Activated CD8-positive, alpha-beta T cell treated with anti-CD3 and anti-CD28 coated beads, Interleukin-2, amount 10 ng/mL, durations not matched to agents 7 days and 5 days (primary cell): Measurements from ENCODE around the gene HSD3B2. TPM values are rescaled to one million over a fixed set of nuclear protein-coding genes. Genes with fewer than 3 reads are reported as not detected.
"Not testable (repeated sequence)": the region's sequence is repeated elsewhere in the genome, so short reads cannot be mapped to it uniquely, and the experiment has no call there.

Experiments used
- ATAC-seq: fragments of 150-1000 bp; cut with Tn5 transposase; one replicate; pipeline ENCODE4 v1.10.0; 2021; ENCODE audit warnings: moderate library complexity
- CTCF ChIA-PET: fragments of 350-600 bp; sonication (Branson Sonifier 250); formaldehyde crosslinking; loops from one replicate; lab custom pipeline; 2021; ENCODE audit warnings: antibody characterized with exemption; lab: Charles Lee
- POLR2A ChIA-PET: fragments of 350-600 bp; sonication (Branson Sonifier 250); formaldehyde crosslinking; loops from one replicate; lab custom pipeline; 2021; ENCODE audit warnings: antibody characterized with exemption; lab: Charles Lee
- DNase-seq: peaks from one replicate; pipeline ENCODE4 v3.0.0-alpha.2; 2020
- H3K27ac Mint-ChIP-seq: one replicate; pipeline ENCODE4 v1.8.0; 2021; ENCODE audit warnings: mild to moderate bottlenecking, mixed read lengths
- H3K27me3 Mint-ChIP-seq: one replicate; pipeline ENCODE4 v1.8.0; 2021; ENCODE audit warnings: low read depth, mixed read lengths
- H3K36me3 Mint-ChIP-seq: one replicate; pipeline ENCODE4 v1.8.0; 2021; ENCODE audit warnings: low read depth, mixed read lengths
- H3K4me1 Mint-ChIP-seq: one replicate; pipeline ENCODE4 v1.8.0; 2021; ENCODE audit warnings: low read depth, mixed read lengths
- H3K4me3 Mint-ChIP-seq: one replicate; pipeline ENCODE4 v1.8.0; 2021; ENCODE audit warnings: mild to moderate bottlenecking, mixed read lengths
- H3K9me3 Mint-ChIP-seq: one replicate; pipeline ENCODE4 v1.8.0; 2022; ENCODE audit warnings: mixed read lengths; ENCODE audit not compliant: insufficient read depth
- total RNA-seq, 2 experiments: library from RNA; stranded (reverse); gene quantifications; one replicate each; pipeline ENCODE4 v1.2.3, GENCODE V29; 2021

Gene HSD3B2
- total RNA-seq = not detected

DNA sequence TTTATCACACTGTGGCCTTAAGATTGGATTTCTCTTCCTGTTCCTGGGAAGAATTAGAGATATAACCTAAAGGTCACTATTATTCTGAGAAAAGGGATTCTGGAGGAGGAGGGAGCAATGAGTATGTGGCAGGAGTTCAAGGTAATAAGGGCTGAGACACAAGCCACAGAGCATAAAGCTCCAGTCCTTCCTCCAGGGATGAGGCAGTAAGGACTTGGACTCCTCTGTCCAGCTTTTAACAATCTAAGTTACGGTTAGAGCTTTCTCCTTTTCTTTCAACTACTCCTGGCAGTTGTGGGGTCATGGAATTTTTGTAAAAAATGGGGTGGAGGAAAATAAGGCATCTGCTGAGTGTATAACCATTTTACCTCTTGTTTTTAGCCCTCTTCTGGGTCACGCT is at the start of gene HSD3B2:
HSD3B2 (plus strand) TSS at position 201 of the 400 bp plus-strand sequence. CDS start 270 bp downstream, outside the sequence.
- Mint-ChIP-seq H3K27ac (no peak within 1 kb of the TSS), H3K4me1 (no peaks in the 10 kb centered on the region), H3K36me3 (no peaks in the 10 kb centered on the region), H3K27me3 (peaks cover 5% of the 10 kb centered on the region), H3K4me3 (no peak within 1 kb of the TSS), H3K9me3 (no peaks in the 10 kb centered on the region)
- DNase-seq = no peak
- ChIA-PET POLR2A (no interaction called here), CTCF (no interaction called here)
- ATAC-seq = no peak

DNA sequence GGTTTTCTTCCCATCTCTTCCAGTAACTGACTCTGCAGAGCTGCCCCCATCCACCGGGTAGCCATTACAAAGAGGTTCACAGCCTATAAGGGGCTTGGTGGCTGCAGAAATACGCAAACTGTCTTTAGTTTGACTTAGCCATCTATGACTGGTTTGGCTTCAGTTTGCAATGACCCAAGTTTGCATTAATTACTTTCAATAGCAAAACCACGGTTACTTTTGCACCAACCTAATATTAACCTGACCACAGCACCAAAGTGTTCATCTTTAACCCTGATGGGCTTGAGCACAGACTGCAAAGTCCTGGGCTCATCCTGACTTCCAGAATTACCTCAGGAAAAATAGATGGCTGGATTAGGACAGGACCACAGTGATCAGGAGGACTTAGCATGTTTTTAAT is 48.5 kb upstream of the HSD3B2 start:
- CTCF ChIA-PET = interaction anchor here (0.9 to 1.5 kb wide), 7 partner anchors 19 to 225 kb away, joined by 3 to 13 read pairs (median 4); partner anchors contain the start of gene WARS2

DNA sequence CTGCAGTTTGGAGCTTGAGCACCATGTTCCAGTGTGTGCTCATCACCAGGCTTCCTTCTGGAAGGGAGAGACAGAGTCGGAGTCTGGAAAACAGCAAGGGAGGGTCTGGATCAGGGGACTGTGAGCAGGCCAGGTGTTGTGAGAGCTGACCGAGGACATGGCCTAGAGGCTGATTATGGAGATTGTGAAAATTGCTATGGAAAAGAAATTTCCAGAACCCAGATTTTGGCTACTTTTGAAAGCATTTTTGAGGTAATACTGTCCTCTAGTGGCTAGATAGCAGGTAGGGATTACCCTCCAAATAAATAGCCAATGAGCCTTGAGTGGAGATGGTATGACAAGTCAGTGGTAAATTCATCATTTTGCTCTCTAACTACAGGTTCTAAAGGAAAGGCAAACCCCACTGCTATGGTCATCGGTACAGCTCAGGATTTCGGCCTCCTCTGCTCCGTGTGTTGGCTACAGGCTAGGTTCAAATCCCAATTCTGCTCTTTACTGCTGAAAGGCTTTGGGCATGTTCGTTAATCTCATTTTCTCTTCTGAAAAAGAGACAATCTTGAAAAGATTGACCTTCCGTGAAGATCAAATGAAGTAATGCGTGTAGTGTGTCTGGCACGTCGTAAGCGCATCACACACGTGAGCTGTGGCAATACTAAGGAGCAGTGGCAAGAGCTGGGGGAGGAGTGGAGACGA is 47.4 kb upstream of the HSD3B2 start:
- Mint-ChIP-seq H3K27ac (no peak overlapping the region), H3K4me3 (no peak overlapping the region), H3K36me3 (no peaks in the 10 kb centered on the region), H3K9me3 (no peaks in the 10 kb centered on the region), H3K4me1 (no peaks in the 10 kb centered on the region), H3K27me3 (peaks cover 19% of the 10 kb centered on the region)
- no peak for DNase-seq
- CTCF ChIA-PET = interaction anchor here (0.7 to 1.5 kb wide), 9 partner anchors 20 to 227 kb away, joined by 3 to 13 read pairs (median 4); partner anchors contain the start of gene WARS2
- ATAC-seq = no peak
- POLR2A ChIA-PET = no interaction called here

More for the DNA sequence above, 48.5 kb upstream of the HSD3B2 start:
- POLR2A ChIA-PET = no interaction called here
- Mint-ChIP-seq H3K27ac (no peak overlapping the region), H3K9me3 (no peaks in the 10 kb centered on the region), H3K36me3 (no peaks in the 10 kb centered on the region), H3K27me3 (peaks cover 22% of the 10 kb centered on the region), H3K4me3 (no peak overlapping the region), H3K4me1 (no peaks in the 10 kb centered on the region)
- DNase-seq (no peak), ATAC-seq (no peak)

DNA sequence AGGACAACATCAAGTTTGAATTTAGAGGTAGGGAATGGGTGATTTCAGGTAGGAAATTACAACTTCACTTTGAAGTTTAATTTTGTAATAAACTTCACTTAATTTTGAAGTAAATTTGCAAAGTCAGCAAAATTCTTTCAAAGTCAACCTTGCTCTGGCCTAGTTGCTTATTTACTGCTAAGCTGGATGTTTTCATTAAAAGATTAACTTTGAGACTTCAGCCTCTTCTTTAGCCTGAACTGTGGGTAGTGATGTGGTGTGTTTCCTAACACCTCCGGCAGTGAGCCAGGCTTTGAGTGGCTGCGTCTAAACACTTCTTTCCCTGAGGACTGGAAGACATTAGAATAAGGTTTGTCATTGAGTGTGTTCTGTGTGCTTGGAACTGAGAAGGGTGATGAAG is 46.4 kb upstream of the HSD3B2 start, which contains the start of gene HAO2:
HAO2 (plus strand) TSS at position 232 of the 400 bp plus-strand sequence. CDS start 12,301 bp downstream, outside the sequence.
- DNase-seq (no peak), ATAC-seq (no peak)
- H3K9me3 Mint-ChIP-seq = no peaks in the 10 kb centered on the region
- no peaks in the 10 kb centered on the region for H3K36me3 Mint-ChIP-seq
- H3K4me3 Mint-ChIP-seq = no peak within 1 kb of the TSS
- ChIA-PET POLR2A (no interaction called here), CTCF (interaction anchor here (0.7 to 1.4 kb wide), 3 partner anchors 10 to 87 kb away, joined by 3 read pairs; no protein-coding TSS in a partner anchor)
- H3K27me3 Mint-ChIP-seq = peaks cover 20% of the 10 kb centered on the region
- no peak within 1 kb of the TSS for H3K27ac Mint-ChIP-seq
- no peaks in the 10 kb centered on the region for H3K4me1 Mint-ChIP-seq

GRCh38 chr1:119370748-119371147 is 44.2 kb upstream of the HSD3B2 start:
- H3K27me3 Mint-ChIP-seq = peaks cover 19% of the 10 kb centered on the region
- DNase-seq (no peak), ATAC-seq (no peak)
- no peak overlapping the region for H3K4me3 Mint-ChIP-seq
- H3K27ac Mint-ChIP-seq = no peak overlapping the region
- ChIA-PET CTCF (interaction anchor here (1.8 kb wide), 1 partner anchor 96 kb away, joined by 6 read pairs; no protein-coding TSS in a partner anchor), POLR2A (no interaction called here)
- H3K36me3 Mint-ChIP-seq = no peaks in the 10 kb centered on the region
- H3K9me3 Mint-ChIP-seq = no peaks in the 10 kb centered on the region
- no peaks in the 10 kb centered on the region for H3K4me1 Mint-ChIP-seq

- ChIA-PET CTCF (no interaction called here), POLR2A (no interaction called here)
- no peaks in the 10 kb centered on the region for H3K36me3 Mint-ChIP-seq
- peaks cover 22% of the 10 kb centered on the region for H3K27me3 Mint-ChIP-seq
- DNase-seq (no peak), ATAC-seq (no peak)
- H3K27ac Mint-ChIP-seq = no peak overlapping the region
- H3K4me1 Mint-ChIP-seq = no peaks in the 10 kb centered on the region
- H3K4me3 Mint-ChIP-seq = no peak overlapping the region
- H3K9me3 Mint-ChIP-seq = no peaks in the 10 kb centered on the region
Observed at GRCh38 chr1:119371815-119372214, 43.1 kb upstream of the HSD3B2 start.

- no peak overlapping the region for H3K27ac Mint-ChIP-seq
- DNase-seq (no peak), ATAC-seq (no peak)
- ChIA-PET POLR2A (no interaction called here), CTCF (interaction anchor here (1.7 kb wide), 1 partner anchor 98 kb away, joined by 8 read pairs; no protein-coding TSS in a partner anchor)
- no peaks in the 10 kb centered on the region for H3K9me3 Mint-ChIP-seq
- H3K4me3 Mint-ChIP-seq = no peak overlapping the region
- H3K4me1 Mint-ChIP-seq = no peaks in the 10 kb centered on the region
- peaks cover 18% of the 10 kb centered on the region for H3K27me3 Mint-ChIP-seq
- H3K36me3 Mint-ChIP-seq = no peaks in the 10 kb centered on the region
Observed at GRCh38 chr1:119372503-119373086, 42.4 kb upstream of the HSD3B2 start.

- peaks cover 18% of the 10 kb centered on the region for H3K27me3 Mint-ChIP-seq
- no peak overlapping the region for H3K27ac Mint-ChIP-seq
- H3K4me3 Mint-ChIP-seq = no peak overlapping the region
- no peaks in the 10 kb centered on the region for H3K36me3 Mint-ChIP-seq
- ChIA-PET CTCF (interaction anchor here (1.7 kb wide), 1 partner anchor 99 kb away, joined by 8 read pairs; no protein-coding TSS in a partner anchor), POLR2A (no interaction called here)
- DNase-seq (no peak), ATAC-seq (no peak)
- no peaks in the 10 kb centered on the region for H3K9me3 Mint-ChIP-seq
- H3K4me1 Mint-ChIP-seq = no peaks in the 10 kb centered on the region
Observed at GRCh38 chr1:119373465-119373864, 41.5 kb upstream of the HSD3B2 start.

- H3K4me3 Mint-ChIP-seq = no peak overlapping the region
- no peaks in the 10 kb centered on the region for H3K9me3 Mint-ChIP-seq
- DNase-seq (no peak), ATAC-seq (no peak)
- CTCF ChIA-PET = no interaction called here
- H3K4me1 Mint-ChIP-seq = no peaks in the 10 kb centered on the region
- POLR2A ChIA-PET = no interaction called here
- H3K36me3 Mint-ChIP-seq = no peaks in the 10 kb centered on the region
- H3K27ac Mint-ChIP-seq = no peak overlapping the region
- peaks cover 13% of the 10 kb centered on the region for H3K27me3 Mint-ChIP-seq
Observed at GRCh38 chr1:119374208-119374874, 40.6 kb upstream of the HSD3B2 start.

DNA sequence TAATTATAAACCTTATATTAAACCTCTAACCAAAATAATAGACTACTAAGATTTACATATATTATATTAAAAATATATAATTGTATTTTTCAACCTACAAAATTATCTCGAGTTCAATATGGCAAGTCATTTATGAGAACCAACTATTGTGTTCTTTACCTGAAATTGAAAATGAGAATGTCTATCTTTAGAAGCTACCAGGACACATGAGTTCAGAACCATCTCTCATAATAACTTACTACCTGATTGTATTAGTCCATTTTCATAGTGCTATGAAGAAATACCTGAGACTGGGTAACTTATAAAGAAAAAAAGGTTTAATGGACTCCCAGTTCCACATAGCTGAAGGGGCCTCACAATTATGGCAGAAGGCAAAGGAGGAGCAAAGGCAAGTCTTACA is 39.6 kb upstream of the HSD3B2 start:
- H3K4me3 Mint-ChIP-seq = no peak overlapping the region
- DNase-seq (no peak), ATAC-seq (no peak)
- no peak overlapping the region for H3K27ac Mint-ChIP-seq
- CTCF ChIA-PET = no interaction called here
- peaks cover 13% of the 10 kb centered on the region for H3K27me3 Mint-ChIP-seq
- no peaks in the 10 kb centered on the region for H3K4me1 Mint-ChIP-seq
- POLR2A ChIA-PET = no interaction called here
- H3K9me3 Mint-ChIP-seq = no peaks in the 10 kb centered on the region
- no peaks in the 10 kb centered on the region for H3K36me3 Mint-ChIP-seq

GRCh38 chr1:119376594-119376993 is 38.4 kb upstream of the HSD3B2 start:
- CTCF ChIA-PET = no interaction called here
- ATAC-seq (no peak), DNase-seq (no peak)
- Mint-ChIP-seq H3K9me3 (no peaks in the 10 kb centered on the region), H3K4me3 (no peak overlapping the region), H3K36me3 (no peaks in the 10 kb centered on the region), H3K27me3 (peaks cover 13% of the 10 kb centered on the region), H3K27ac (no peak overlapping the region), H3K4me1 (no peaks in the 10 kb centered on the region)
- POLR2A ChIA-PET = no interaction called here

- DNase-seq, H3K4me3 Mint-ChIP-seq, H3K9me3 Mint-ChIP-seq, ATAC-seq, POLR2A ChIA-PET, CTCF ChIA-PET, H3K36me3 Mint-ChIP-seq, H3K4me1 Mint-ChIP-seq, H3K27ac Mint-ChIP-seq: not testable (repeated sequence)
- H3K27me3 Mint-ChIP-seq = peaks cover 10% of the 10 kb centered on the region
Observed at GRCh38 chr1:119377594-119377993, 37.4 kb upstream of the HSD3B2 start.
